Measurements from ENCODE around the gene BRS3.

Gene BRS3

GRCh38 chrX:136467303-136467702 lies 20.4 kb upstream of the BRS3 start (continued):
- TF ChIP-seq SNAI2 (CRISPR knock-in tag; IDR thresholded peaks at IDR 0.05) (no peak), TCF4 (CRISPR knock-in tag; IDR thresholded peaks at IDR 0.05; ENCODE audit: borderline replicate concordance) (no peak), CSDC2 (CRISPR knock-in tag; IDR thresholded peaks at IDR 0.05) (no peak)

- TF ChIP-seq ISL1 (CRISPR knock-in tag; IDR thresholded peaks at IDR 0.05) (no peak), GLIS3 (CRISPR knock-in tag; IDR thresholded peaks at IDR 0.05) (no peak), TSHZ2 (CRISPR knock-in tag; IDR thresholded peaks at IDR 0.05) (no peak), ESRRG (CRISPR knock-in tag; IDR thresholded peaks at IDR 0.05) (no peak), CSRNP3 (CRISPR knock-in tag; IDR thresholded peaks at IDR 0.05) (no peak), ZC3H10 (CRISPR knock-in tag; IDR thresholded peaks at IDR 0.05) (no peak), PATZ1 (CRISPR knock-in tag; IDR thresholded peaks at IDR 0.05; ENCODE audit: borderline replicate concordance) (no peak), ZNF70 (CRISPR knock-in tag; IDR thresholded peaks at IDR 0.05) (no peak), PPARA (CRISPR knock-in tag; IDR thresholded peaks at IDR 0.05; ENCODE audit: borderline replicate concordance) (no peak), ZNF565 (CRISPR knock-in tag; conservative IDR thresholded peaks at IDR 0.05; ENCODE audit: low read depth) (no peak), TOX (CRISPR knock-in tag; IDR thresholded peaks at IDR 0.05; ENCODE audit: borderline replicate concordance) (no peak), RARB (CRISPR knock-in tag; IDR thresholded peaks at IDR 0.05) (no peak), BACH2 (CRISPR knock-in tag; IDR thresholded peaks at IDR 0.05; ENCODE audit: borderline replicate concordance) (no peak), CSDC2 (CRISPR knock-in tag; IDR thresholded peaks at IDR 0.05) (no peak)
- no peak for ATAC-seq
These were observed 19.2 kb upstream of the BRS3 start for GRCh38 chrX:136468391-136469103.

- TF ChIP-seq TCF4 (CRISPR knock-in tag; IDR thresholded peaks at IDR 0.05; ENCODE audit: borderline replicate concordance) (no peak), RARB (CRISPR knock-in tag; IDR thresholded peaks at IDR 0.05) (no peak), ARNTL (CRISPR knock-in tag; IDR thresholded peaks at IDR 0.05; ENCODE audit: borderline replicate concordance, low read depth) (no peak)
- no peak for ATAC-seq
These were observed 14.1 kb upstream of the BRS3 start for GRCh38 chrX:136473663-136474062.

- no peak for ATAC-seq
- no peak for TF ChIP-seq ZNF8 (CRISPR knock-in tag; IDR thresholded peaks at IDR 0.05)
- no peak for TF ChIP-seq BACH2 (CRISPR knock-in tag; IDR thresholded peaks at IDR 0.05; ENCODE audit: borderline replicate concordance)
- TF ChIP-seq SNAI2 (CRISPR knock-in tag; IDR thresholded peaks at IDR 0.05): no peak
- TF ChIP-seq TOX (CRISPR knock-in tag; IDR thresholded peaks at IDR 0.05; ENCODE audit: borderline replicate concordance): no peak
These were observed 12.5 kb upstream of the BRS3 start for GRCh38 chrX:136475236-136475635.

GRCh38 chrX:136476501-136476900 lies 11.2 kb upstream of the BRS3 start:
- ATAC-seq: no peak
- no peak for TF ChIP-seq ZC3H10 (CRISPR knock-in tag; IDR thresholded peaks at IDR 0.05)
- TF ChIP-seq SNAI2 (CRISPR knock-in tag; IDR thresholded peaks at IDR 0.05): no peak
- TF ChIP-seq GLIS3 (CRISPR knock-in tag; IDR thresholded peaks at IDR 0.05): no peak
- no peak for TF ChIP-seq POU6F1 (CRISPR knock-in tag; IDR thresholded peaks at IDR 0.05; ENCODE audit: borderline replicate concordance, low read depth)
- TF ChIP-seq BACH2 (CRISPR knock-in tag; IDR thresholded peaks at IDR 0.05; ENCODE audit: borderline replicate concordance): no peak
- no peak for TF ChIP-seq TCF4 (CRISPR knock-in tag; IDR thresholded peaks at IDR 0.05; ENCODE audit: borderline replicate concordance)
- no peak for TF ChIP-seq TSHZ2 (CRISPR knock-in tag; IDR thresholded peaks at IDR 0.05)
- no peak for TF ChIP-seq ZNF8 (CRISPR knock-in tag; IDR thresholded peaks at IDR 0.05)
- TF ChIP-seq RARB (CRISPR knock-in tag; IDR thresholded peaks at IDR 0.05): no peak
- no peak for TF ChIP-seq OSR1 (CRISPR knock-in tag; IDR thresholded peaks at IDR 0.05)
- TF ChIP-seq ZNF70 (CRISPR knock-in tag; IDR thresholded peaks at IDR 0.05): no peak
- no peak for TF ChIP-seq ESRRG (CRISPR knock-in tag; IDR thresholded peaks at IDR 0.05)

All from SK-N-SH treated with all-trans-retinoic acid at 6 μM for 48 hours (cell line).